Measurements from ENCODE around the gene DCLRE1C. TPM values are rescaled to one million over a fixed set of nuclear protein-coding genes. Genes with fewer than 3 reads are reported as not detected.
"Not testable (repeated sequence)": the region's sequence is repeated elsewhere in the genome, so short reads cannot be mapped to it uniquely, and the experiment has no call there.

The DCLRE1C gene
- total RNA-seq, 2 donors from 2014 or later: 11.0 to 19.0 TPM

- Histone ChIP-seq H3K27ac (no peak overlapping the region), H3K9ac (ENCODE audit: low read depth in 2 of 2, low read length in 2 of 2) (no peak overlapping the region), H3K9me3 (no peaks in the 10 kb centered on the region), H3K4me3 (no peak overlapping the region), H3K27me3 (no peaks in the 10 kb centered on the region), H3K4me1 (no peaks in the 10 kb centered on the region), H3K36me3 (no peaks in the 10 kb centered on the region)
- TF ChIP-seq CTCF (IDR thresholded peaks at IDR 0.05): no peak
- intact Hi-C loops (cut with DNase I): no loop called here
- no peak for DNase-seq
These were observed 6.6 kb downstream of the DCLRE1C start for GRCh38 chr10:14947268-14947667.

GRCh38 chr10:14945108-14945507, 8.8 kb downstream of the DCLRE1C start:
- Histone ChIP-seq H3K27ac (no peak overlapping the region), H3K4me3 (no peak overlapping the region), H3K36me3 (no peaks in the 10 kb centered on the region)

GRCh38 chr10:14942950-14943338, 11.0 kb downstream of the DCLRE1C start:
- H3K9ac ChIP-seq (ENCODE audit: low read depth in 2 of 2, low read length in 2 of 2); H3K9me3 ChIP-seq; H3K36me3 ChIP-seq; intact Hi-C loops (cut with DNase I); H3K4me1 ChIP-seq; H3K4me3 ChIP-seq; H3K27me3 ChIP-seq; H3K27ac ChIP-seq; DNase-seq: not testable (repeated sequence)

More at GRCh38 chr10:14945108-14945507, 8.8 kb downstream of the DCLRE1C start:
- H3K9ac ChIP-seq (ENCODE audit: low read depth in 2 of 2, low read length in 2 of 2): no peak overlapping the region
- H3K27me3 ChIP-seq: no peaks in the 10 kb centered on the region
- intact Hi-C loops (cut with DNase I): no loop called here
- TF ChIP-seq CTCF (IDR thresholded peaks at IDR 0.05): no peak
- no peaks in the 10 kb centered on the region for H3K4me1 ChIP-seq
- no peaks in the 10 kb centered on the region for H3K9me3 ChIP-seq
- no peak for DNase-seq

GRCh38 chr10:14942147-14942949, 11.5 kb downstream of the DCLRE1C start:
- DNase-seq; H3K36me3 ChIP-seq; H3K4me1 ChIP-seq; H3K9ac ChIP-seq (ENCODE audit: low read depth in 2 of 2, low read length in 2 of 2); H3K27me3 ChIP-seq; H3K4me3 ChIP-seq; H3K27ac ChIP-seq; intact Hi-C loops (cut with DNase I); H3K9me3 ChIP-seq: not testable (repeated sequence)

GRCh38 chr10:14938971-14939370, 14.9 kb downstream of the DCLRE1C start:
- H3K9ac ChIP-seq (ENCODE audit: low read depth in 2 of 2, low read length in 2 of 2); H3K9me3 ChIP-seq; DNase-seq; H3K4me3 ChIP-seq; H3K4me1 ChIP-seq; H3K36me3 ChIP-seq; intact Hi-C loops (cut with DNase I); H3K27ac ChIP-seq; H3K27me3 ChIP-seq: not testable (repeated sequence)

GRCh38 chr10:14936584-14936983, 17.3 kb downstream of the DCLRE1C start:
- no peak for TF ChIP-seq CTCF (IDR thresholded peaks at IDR 0.05)
- H3K4me3 ChIP-seq: no peak overlapping the region
- no peak overlapping the region for H3K27ac ChIP-seq
- H3K36me3 ChIP-seq: peaks cover 15% of the 10 kb centered on the region
- no peak for DNase-seq
- no peaks in the 10 kb centered on the region for H3K27me3 ChIP-seq
- intact Hi-C loops (cut with DNase I): no loop called here
- no peak overlapping the region for H3K9ac ChIP-seq (ENCODE audit: low read depth in 2 of 2, low read length in 2 of 2)
- H3K4me1 ChIP-seq: no peaks in the 10 kb centered on the region
- H3K9me3 ChIP-seq: no peaks in the 10 kb centered on the region

GRCh38 chr10:14930610-14931009, 23.3 kb downstream of the DCLRE1C start:
- no peak overlapping the region for H3K4me3 ChIP-seq
- H3K9ac ChIP-seq (ENCODE audit: low read depth in 2 of 2, low read length in 2 of 2): no peak overlapping the region
- no peaks in the 10 kb centered on the region for H3K27me3 ChIP-seq
- no peaks in the 10 kb centered on the region for H3K4me1 ChIP-seq
- H3K27ac ChIP-seq: no peak overlapping the region
- no peaks in the 10 kb centered on the region for H3K9me3 ChIP-seq
- intact Hi-C loops (cut with DNase I): no loop called here
- H3K36me3 ChIP-seq: peaks cover 24% of the 10 kb centered on the region
- DNase-seq: no peak
- TF ChIP-seq CTCF (IDR thresholded peaks at IDR 0.05): no peak

Measured in colonic mucosa (tissue), 4 donors.